ENCODE measurements around the gene FLNB.
"Not testable (repeated sequence)": the region's sequence is repeated elsewhere in the genome, so short reads cannot be mapped to it uniquely, and the experiment has no call there.

FLNB gene

GRCh38 chr3:58190882-58191281 lies 182.7 kb downstream of the FLNB start:
- DNase-seq, result no peak

GRCh38 chr3:58191361-58191991 lies 183.3 kb downstream of the FLNB start:
- no peak for DNase-seq

GRCh38 chr3:58192069-58192468 lies 183.8 kb downstream of the FLNB start:
- no peak for DNase-seq

GRCh38 chr3:58193682-58194407 lies 185.6 kb downstream of the FLNB start:
- no peak for DNase-seq

- no peak for DNase-seq
Observed at GRCh38 chr3:58197588-58197987, 189.4 kb downstream of the FLNB start.

GRCh38 chr3:58198362-58198761 lies 190.1 kb downstream of the FLNB start:
- no peak for DNase-seq

GRCh38 chr3:58198804-58199203 lies 190.6 kb downstream of the FLNB start:
- DNase-seq, result no peak

- DNase-seq, result no peak
Observed at GRCh38 chr3:58200121-58200709, 192.0 kb downstream of the FLNB start.

GRCh38 chr3:58200846-58201355 lies 192.7 kb downstream of the FLNB start:
- DNase-seq, result no peak

- DNase-seq, result not testable (repeated sequence)
Observed at GRCh38 chr3:58201451-58201850, 193.2 kb downstream of the FLNB start.

GRCh38 chr3:58202917-58203360 lies 194.7 kb downstream of the FLNB start:
- no peak for DNase-seq

- DNase-seq, result no peak
Observed at GRCh38 chr3:58203541-58203940, 195.3 kb downstream of the FLNB start.

GRCh38 chr3:58204720-58205119 lies 196.5 kb downstream of the FLNB start:
- no peak for DNase-seq

- DNase-seq, result no peak
Observed at GRCh38 chr3:58205981-58206380, 197.8 kb downstream of the FLNB start.

GRCh38 chr3:58206406-58207011 lies 198.3 kb downstream of the FLNB start:
- DNase-seq, result no peak

- no peak for DNase-seq
Observed at GRCh38 chr3:58207954-58208353, 199.7 kb downstream of the FLNB start.

GRCh38 chr3:58209933-58210332 lies 201.7 kb downstream of the FLNB start:
- no peak for DNase-seq

GRCh38 chr3:58210761-58211460 lies 202.7 kb downstream of the FLNB start, which contains the start of gene DNASE1L3:
Gene DNASE1L3, minus strand, starts transcription at chr3:58210972. Its CDS starts 66 bp downstream, at chr3:58210906.
- no peak for DNase-seq

GRCh38 chr3:58214484-58215316 lies 206.5 kb downstream of the FLNB start:
- no peak for DNase-seq

- DNase-seq, result no peak
Observed at GRCh38 chr3:58215317-58216025, 207.2 kb downstream of the FLNB start.
